ENCODE data around the gene ABLIM2.

The ABLIM2 gene

DNA sequence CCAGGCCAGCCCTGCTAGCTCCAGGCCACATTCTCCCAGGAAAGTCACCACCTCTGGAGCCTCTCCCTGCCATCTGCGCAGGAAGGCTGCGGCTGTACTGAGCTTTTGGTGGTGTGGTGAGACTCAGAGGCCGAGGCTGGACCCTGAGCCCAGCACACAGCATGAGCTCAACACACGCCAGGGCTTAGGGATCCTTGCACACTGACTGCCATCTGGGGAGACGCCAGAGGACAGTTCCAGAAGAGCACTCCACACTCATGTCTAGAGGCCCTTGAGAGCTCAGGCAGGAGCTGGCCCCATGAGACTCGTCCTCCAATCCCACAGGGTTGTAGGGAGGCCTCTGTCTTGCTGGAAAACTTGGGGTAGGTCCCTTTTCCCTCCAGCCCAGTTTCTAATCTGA lies 40.6 kb downstream of the ABLIM2 start:
- TF ChIP-seq GABPA (IDR thresholded peaks at IDR 0.05; ENCODE audit: low read depth) (no peak), SPI1 (IDR thresholded peaks at IDR 0.05; ENCODE audit: borderline replicate concordance, low read depth) (no peak), REST (IDR thresholded peaks at IDR 0.05; ENCODE audit: insufficient replicate concordance, low read depth) (no peak), CTCF (IDR thresholded peaks at IDR 0.05; ENCODE audit: insufficient read depth, low read length) (no peak), POLR2AphosphoS5 (IDR thresholded peaks at IDR 0.05; ENCODE audit: low read depth) (no peak)
- Histone ChIP-seq H3K27me3 (ENCODE audit: insufficient read depth, poor library complexity, severe bottlenecking) (no peaks in the 10 kb centered on the region), H3K27ac (replicated peaks) (no peak overlapping the region)

DNA sequence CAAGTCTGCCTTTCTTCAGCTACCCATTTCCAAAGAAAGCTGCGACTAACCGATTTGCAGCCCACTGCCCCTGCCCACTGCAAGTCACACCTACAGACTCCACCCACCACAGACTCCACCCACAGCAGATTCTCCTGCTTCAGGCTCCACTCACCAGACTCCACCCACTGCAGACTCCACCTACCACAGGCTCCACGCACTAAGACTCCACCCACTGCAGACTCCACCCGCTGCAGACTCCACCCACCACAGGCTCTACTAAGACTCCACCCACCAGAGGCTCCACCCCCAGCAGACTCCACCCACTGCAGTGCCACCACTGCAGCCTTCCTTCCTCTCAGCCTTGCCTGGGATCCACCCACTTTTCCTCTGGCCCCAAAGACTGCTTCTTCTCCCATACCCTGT lies 41.3 kb downstream of the ABLIM2 start:
- TF ChIP-seq SPI1 (IDR thresholded peaks at IDR 0.05; ENCODE audit: borderline replicate concordance, low read depth), result no peak
- TF ChIP-seq GABPA (IDR thresholded peaks at IDR 0.05; ENCODE audit: low read depth), result no peak
- TF ChIP-seq REST (IDR thresholded peaks at IDR 0.05; ENCODE audit: insufficient replicate concordance, low read depth), result no peak
- TF ChIP-seq POLR2AphosphoS5 (IDR thresholded peaks at IDR 0.05; ENCODE audit: low read depth), result no peak
- no peak for TF ChIP-seq CTCF (IDR thresholded peaks at IDR 0.05; ENCODE audit: insufficient read depth, low read length)
- DNase-seq (ENCODE audit: low read depth in 1 of 2, low spot score in 1 of 2), result peak in 1 of 2 experiments; percentile 7

More for the DNA sequence above, 40.6 kb downstream of the ABLIM2 start:
- no peak for DNase-seq (ENCODE audit: low read depth in 1 of 2, low spot score in 1 of 2)
- no peak overlapping the region for H3K4me3 ChIP-seq (replicated peaks; ENCODE audit: insufficient read depth, low read length)

GRCh38 chr4:8115916-8116315 lies 42.7 kb downstream of the ABLIM2 start:
- H3K27me3 ChIP-seq (ENCODE audit: insufficient read depth, poor library complexity, severe bottlenecking), result no peaks in the 10 kb centered on the region
- no peak for DNase-seq (ENCODE audit: low read depth in 1 of 2, low spot score in 1 of 2)
- no peak overlapping the region for H3K4me3 ChIP-seq (replicated peaks; ENCODE audit: insufficient read depth, low read length)
- H3K27ac ChIP-seq (replicated peaks), result no peak overlapping the region
- TF ChIP-seq REST (IDR thresholded peaks at IDR 0.05; ENCODE audit: insufficient replicate concordance, low read depth) (no peak), GABPA (IDR thresholded peaks at IDR 0.05; ENCODE audit: low read depth) (no peak), SPI1 (IDR thresholded peaks at IDR 0.05; ENCODE audit: borderline replicate concordance, low read depth) (no peak), CTCF (IDR thresholded peaks at IDR 0.05; ENCODE audit: insufficient read depth, low read length) (no peak), POLR2AphosphoS5 (IDR thresholded peaks at IDR 0.05; ENCODE audit: low read depth) (no peak)

More for the DNA sequence above, 41.3 kb downstream of the ABLIM2 start:
- H3K27ac ChIP-seq (replicated peaks), result no peak overlapping the region
- no peaks in the 10 kb centered on the region for H3K27me3 ChIP-seq (ENCODE audit: insufficient read depth, poor library complexity, severe bottlenecking)
- H3K4me3 ChIP-seq (replicated peaks; ENCODE audit: insufficient read depth, low read length), result no peak overlapping the region
